Tibial artery (tissue), 4 donors: ENCODE results near the gene IGSF3.
"Not testable (repeated sequence)": the region's sequence is repeated elsewhere in the genome, so short reads cannot be mapped to it uniquely, and the experiment has no call there.

Experiments
- DNase-seq, 2 donors: peaks; one replicate each; pipeline ENCODE4 v3.0.0-alpha.2; 2019
- H3K27ac ChIP-seq, 2 donors: fragments of 200-600 bp; sonication (generic) in 1 of 2; 1 replicate in 1 of 2; 2 replicates in 1 of 2; pipeline ENCODE4 v1.5.1; 2018 to 2019; ENCODE audit warnings: mild to moderate bottlenecking in 1 of 2
- H3K27me3 ChIP-seq, 2 donors: fragments of 200-600 bp; sonication (generic) in 1 of 2; one replicate each; pipeline versions ENCODE4 v1.5.1 to v1.6.0; 2016 to 2019
- H3K36me3 ChIP-seq, 3 donors: fragments of 200-600 bp; sonication (generic) in 2 of 3; one replicate each; pipeline ENCODE4 v1.5.1; 2016 to 2019; ENCODE audit warnings: mild to moderate bottlenecking in 2 of 3
- H3K4me1 ChIP-seq, 4 donors: fragments of 200-600 bp; sonication (generic) in 2 of 4; 1 replicate in 3 of 4; 2 replicates in 1 of 4; pipeline ENCODE4 v1.5.1; 2016 to 2019
- H3K4me3 ChIP-seq, 2 donors: fragments of 200-600 bp; sonication (generic) in 1 of 2; 1 replicate in 1 of 2; 2 replicates in 1 of 2; pipeline ENCODE4 v1.5.1; 2018 to 2019; ENCODE audit warnings: mild to moderate bottlenecking in 2 of 2
- H3K9me3 ChIP-seq, 3 donors: fragments of 200-600 bp; sonication (generic) in 1 of 3; one replicate each; pipeline ENCODE4 v1.5.1; 2016 to 2019
- intact Hi-C: fragments of 100-400 bp; cut with DNase I; formaldehyde crosslinking; loops from one replicate; pipeline ENCODE4 v1.15.0; 2023; ENCODE audit warnings: low total_unique reads
- TF ChIP-seq, protein P1 (sequence below), 2 experiments: fragments of 200-600 bp in 1 of 2; fragments of 450-650 bp in 1 of 2; IDR thresholded peaks; one replicate each; pipeline ENCODE4 v1.5.1; 2017 to 2019; ENCODE audit warnings: antibody characterized with exemption in 2 of 2, mild to moderate bottlenecking in 1 of 2, moderate library complexity in 1 of 2

IGSF3 gene

DNA sequence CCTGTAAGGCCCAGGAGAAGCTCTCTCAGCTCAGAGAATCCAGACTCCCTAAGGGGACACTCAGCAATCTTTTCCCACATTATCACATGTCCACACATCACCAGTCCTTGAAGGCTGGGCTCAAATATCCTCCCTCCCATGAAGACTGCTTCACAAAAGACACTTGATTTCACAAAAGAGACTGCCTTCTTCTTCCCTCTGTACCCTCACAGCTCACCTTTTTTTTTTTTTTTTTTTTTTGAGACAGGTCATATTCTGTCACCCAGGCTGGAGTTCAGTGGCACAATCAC is 98.2 kb downstream of the IGSF3 start:
- H3K4me1 ChIP-seq: peaks cover 0 to 46% (median 8%) of the 10 kb centered on the region in 4 donors
- no peaks in the 10 kb centered on the region for H3K36me3 ChIP-seq
- no peak for DNase-seq
- TF ChIP-seq, protein P1, sequence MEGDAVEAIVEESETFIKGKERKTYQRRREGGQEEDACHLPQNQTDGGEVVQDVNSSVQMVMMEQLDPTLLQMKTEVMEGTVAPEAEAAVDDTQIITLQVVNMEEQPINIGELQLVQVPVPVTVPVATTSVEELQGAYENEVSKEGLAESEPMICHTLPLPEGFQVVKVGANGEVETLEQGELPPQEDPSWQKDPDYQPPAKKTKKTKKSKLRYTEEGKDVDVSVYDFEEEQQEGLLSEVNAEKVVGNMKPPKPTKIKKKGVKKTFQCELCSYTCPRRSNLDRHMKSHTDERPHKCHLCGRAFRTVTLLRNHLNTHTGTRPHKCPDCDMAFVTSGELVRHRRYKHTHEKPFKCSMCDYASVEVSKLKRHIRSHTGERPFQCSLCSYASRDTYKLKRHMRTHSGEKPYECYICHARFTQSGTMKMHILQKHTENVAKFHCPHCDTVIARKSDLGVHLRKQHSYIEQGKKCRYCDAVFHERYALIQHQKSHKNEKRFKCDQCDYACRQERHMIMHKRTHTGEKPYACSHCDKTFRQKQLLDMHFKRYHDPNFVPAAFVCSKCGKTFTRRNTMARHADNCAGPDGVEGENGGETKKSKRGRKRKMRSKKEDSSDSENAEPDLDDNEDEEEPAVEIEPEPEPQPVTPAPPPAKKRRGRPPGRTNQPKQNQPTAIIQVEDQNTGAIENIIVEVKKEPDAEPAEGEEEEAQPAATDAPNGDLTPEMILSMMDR (IDR thresholded peaks at IDR 0.05): no peak
- intact Hi-C loops: no loop called here
- no peaks in the 10 kb centered on the region for H3K9me3 ChIP-seq
- peak overlapping the region in 1 of 2 donors; percentile 96 for H3K27ac ChIP-seq
- peak overlapping the region; percentile 88 to 90 for H3K4me3 ChIP-seq
- H3K27me3 ChIP-seq: no peaks in the 10 kb centered on the region

DNA sequence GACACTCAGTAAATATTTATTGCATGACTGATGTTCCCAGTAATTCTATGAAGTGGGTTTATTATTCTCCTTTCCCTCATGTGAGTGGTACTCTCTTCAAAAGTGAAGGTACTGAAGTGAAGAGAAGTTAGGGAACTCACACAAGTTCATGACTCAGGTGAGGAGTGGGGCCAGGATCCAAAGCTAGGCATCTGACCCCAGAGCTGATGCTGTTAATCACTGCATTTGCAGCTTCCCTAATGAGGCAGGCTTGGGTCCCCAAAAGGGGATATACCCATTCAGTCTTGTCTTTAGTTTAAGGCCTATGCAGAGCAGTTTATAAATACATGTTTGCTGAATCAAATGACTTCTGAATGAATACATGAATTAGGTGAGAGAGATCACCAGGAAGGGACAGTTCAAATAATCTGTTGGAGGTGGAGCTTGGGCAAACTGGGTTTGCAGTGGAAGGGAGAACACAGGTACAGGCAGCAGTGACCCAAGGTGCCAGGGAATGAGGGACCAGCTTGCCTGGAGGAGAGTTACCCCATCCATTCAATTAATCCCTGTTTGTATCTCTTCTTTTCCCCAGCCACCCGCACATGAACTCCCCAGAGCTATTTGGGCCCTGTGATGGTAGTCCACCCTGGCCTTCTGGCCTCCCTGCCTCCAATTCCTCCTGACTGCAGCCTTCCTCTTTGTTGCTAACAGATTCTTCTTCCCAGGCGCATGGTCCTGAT is 98.7 kb downstream of the IGSF3 start:
- intact Hi-C loops: no loop called here
- peak overlapping the region in 1 of 2 donors; percentile 88 for H3K4me3 ChIP-seq
- H3K27ac ChIP-seq: no peak overlapping the region
- no peaks in the 10 kb centered on the region for H3K27me3 ChIP-seq
- no peak for DNase-seq
- H3K36me3 ChIP-seq: peaks cover 0 to under 1% (median 0%) of the 10 kb centered on the region in 3 donors
- peaks cover 0 to 46% (median 8%) of the 10 kb centered on the region in 4 donors for H3K4me1 ChIP-seq
- no peaks in the 10 kb centered on the region for H3K9me3 ChIP-seq
- TF ChIP-seq, protein P1 (IDR thresholded peaks at IDR 0.05): no peak

DNA sequence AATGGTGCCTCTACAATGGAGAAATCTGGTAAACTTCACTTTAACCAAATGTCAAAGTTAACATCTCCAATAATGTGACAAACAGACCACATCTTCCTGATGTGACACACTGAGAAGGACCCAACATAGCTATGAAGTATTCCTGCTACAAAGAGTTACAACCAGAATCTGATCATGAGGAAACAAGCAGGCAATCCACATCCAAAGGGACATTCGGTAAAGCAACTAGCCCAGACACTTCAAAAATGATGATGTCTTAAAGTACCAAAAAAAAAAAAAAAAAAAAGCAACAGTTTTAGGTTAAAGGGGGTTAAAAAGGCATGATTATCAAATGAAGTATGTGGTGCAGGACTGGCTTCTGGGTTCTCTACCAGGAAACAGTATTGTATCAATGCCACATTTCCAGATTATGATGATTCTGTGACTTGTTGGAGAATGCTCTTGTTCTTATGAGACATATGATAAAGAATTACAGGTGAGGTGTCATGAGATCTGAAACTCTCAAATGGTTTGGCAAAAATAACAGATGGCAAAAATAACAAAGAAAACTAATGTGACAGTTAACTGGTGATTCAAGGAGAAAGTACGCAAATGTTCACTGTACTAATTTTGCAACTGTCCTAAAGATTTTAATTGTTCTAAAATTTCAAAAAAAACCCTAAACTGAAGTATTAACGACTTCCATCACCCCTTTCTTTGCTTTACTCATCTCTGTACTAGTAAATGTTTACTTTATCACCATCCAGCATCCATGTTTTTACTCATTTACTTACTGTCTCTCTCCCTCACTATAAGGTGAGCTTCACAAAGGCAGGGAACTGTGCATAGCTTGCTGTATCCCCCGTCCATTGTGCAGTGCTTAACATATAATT is 99.5 kb downstream of the IGSF3 start:
- Histone ChIP-seq H3K9me3 (no peaks in the 10 kb centered on the region), H3K27ac (no peak overlapping the region), H3K4me3 (no peak overlapping the region), H3K36me3 (peaks cover 0 to 7% (median 3%) of the 10 kb centered on the region in 3 donors), H3K4me1 (peaks cover 0 to 46% (median 8%) of the 10 kb centered on the region in 4 donors), H3K27me3 (no peaks in the 10 kb centered on the region)
- TF ChIP-seq, protein P1 (IDR thresholded peaks at IDR 0.05): no peak
- DNase-seq: no peak
- intact Hi-C loops: no loop called here

DNA sequence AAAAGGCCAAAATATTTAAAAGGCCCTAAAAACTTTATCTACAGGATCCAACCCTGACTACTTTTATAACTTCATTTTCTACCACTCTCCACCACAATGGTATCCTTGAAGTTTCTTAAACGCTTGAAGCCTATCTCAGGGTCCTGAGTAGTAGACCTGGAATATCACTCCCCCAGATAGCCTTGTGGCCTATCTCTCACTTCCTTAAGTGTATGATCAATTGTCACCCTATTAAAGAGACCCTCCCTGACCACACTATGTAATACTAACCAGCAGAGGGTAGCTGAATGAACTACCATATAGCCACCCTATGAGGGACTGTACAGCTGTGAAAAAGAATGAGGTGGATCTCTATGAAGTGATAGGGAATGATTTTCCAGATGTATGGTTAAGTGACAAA is 102.3 kb downstream of the IGSF3 start:
- H3K36me3 ChIP-seq: peaks cover 0 to 7% (median 3%) of the 10 kb centered on the region in 3 donors
- DNase-seq: no peak
- no peak overlapping the region for H3K4me3 ChIP-seq
- no peaks in the 10 kb centered on the region for H3K9me3 ChIP-seq
- H3K27me3 ChIP-seq: no peaks in the 10 kb centered on the region
- TF ChIP-seq, protein P1 (IDR thresholded peaks at IDR 0.05): no peak
- intact Hi-C loops: no loop called here
- no peak overlapping the region for H3K27ac ChIP-seq
- H3K4me1 ChIP-seq: peaks cover 0 to 37% (median 8%) of the 10 kb centered on the region in 4 donors

DNA sequence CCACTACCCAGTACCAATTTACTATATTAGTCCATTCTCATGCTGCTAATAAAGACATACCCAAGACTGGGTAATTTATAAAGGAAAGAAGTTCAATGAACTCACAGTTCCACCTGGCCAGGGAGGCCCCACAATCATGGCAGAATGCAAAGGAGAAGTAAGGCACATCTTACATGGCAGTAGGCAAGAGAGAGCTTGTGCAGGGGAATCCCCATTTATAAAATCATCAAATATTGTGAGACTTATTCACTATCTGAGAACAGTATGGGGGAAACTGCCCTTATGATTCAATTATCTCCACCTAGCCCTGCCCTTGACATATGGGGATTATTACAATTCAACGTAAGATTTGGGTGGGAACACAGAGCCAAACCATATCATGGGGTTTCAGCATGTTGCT is 103.1 kb downstream of the IGSF3 start:
- peaks cover 0 to 30% (median 5%) of the 10 kb centered on the region in 4 donors for H3K4me1 ChIP-seq
- intact Hi-C loops: no loop called here
- TF ChIP-seq, protein P1 (IDR thresholded peaks at IDR 0.05): no peak
- H3K9me3 ChIP-seq: no peaks in the 10 kb centered on the region
- DNase-seq: no peak
- no peak overlapping the region for H3K27ac ChIP-seq
- peaks cover 0 to 7% (median 3%) of the 10 kb centered on the region in 3 donors for H3K36me3 ChIP-seq
- no peak overlapping the region for H3K4me3 ChIP-seq
- H3K27me3 ChIP-seq: no peaks in the 10 kb centered on the region

DNA sequence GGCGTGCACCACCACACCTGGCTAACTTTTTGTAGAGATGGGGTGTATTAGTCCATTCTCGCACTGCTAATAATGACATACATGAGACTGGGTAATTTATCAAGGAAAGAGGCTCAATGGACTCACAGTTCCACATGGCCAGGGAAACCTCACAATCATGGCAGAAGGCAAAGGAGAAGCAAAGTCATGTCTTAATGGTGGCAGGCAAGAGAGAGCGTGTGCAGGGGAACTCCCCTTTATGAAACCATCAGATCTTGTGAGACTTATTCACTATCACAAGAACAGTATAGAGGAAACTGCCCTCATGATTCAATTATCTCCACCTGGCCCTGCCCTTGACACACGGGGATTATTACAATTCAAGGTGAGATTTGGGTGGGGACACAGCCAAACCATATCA is 105.1 kb downstream of the IGSF3 start:
- H3K36me3 ChIP-seq, intact Hi-C loops, H3K9me3 ChIP-seq, H3K27me3 ChIP-seq, H3K4me3 ChIP-seq, H3K27ac ChIP-seq, DNase-seq: not testable (repeated sequence)
- H3K4me1 ChIP-seq: peaks cover 0 to 14% (median 0%) of the 10 kb centered on the region in 4 donors
